Spleen (tissue), 11 donors: Measurements from ENCODE around the gene JADE2. TPM values are rescaled to one million over a fixed set of nuclear protein-coding genes. Genes with fewer than 3 reads are reported as not detected.
A peak's percentile ranks its signal among the peaks of the same experiment; 100 is the strongest.

ENCODE experiments used
- DNase-seq: peaks from one replicate; pipeline ENCODE4 v3.0.0-alpha.2; 2020
- H3K27ac ChIP-seq, 8 donors: fragments of 200-600 bp; sonication (generic) in 7 of 8; 1 replicate in 4 of 8; 2 replicates in 4 of 8; pipeline versions ENCODE4 v1.5.0 to v1.8.0; 2016 to 2021; ENCODE audit warnings: inconsistent platforms in 4 of 8, mild to moderate bottlenecking in 4 of 8, moderate library complexity in 1 of 8
- H3K27me3 ChIP-seq, 7 donors: fragments of 200-600 bp; sonication (generic) in 6 of 7; replicated peaks in 1 of 7; 1 replicate in 4 of 7; 2 replicates in 3 of 7; pipeline versions ENCODE4 v1.5.0 to v1.8.0; 2016 to 2021; ENCODE audit warnings: inconsistent platforms in 3 of 7, mild to moderate bottlenecking in 1 of 7
- H3K36me3 ChIP-seq, 6 donors: fragments of 200-600 bp; sonication (generic) in 5 of 6; 1 replicate in 4 of 6; 2 replicates in 2 of 6; pipeline versions ENCODE4 v1.5.0 to v1.8.0; 2016 to 2021; ENCODE audit warnings: inconsistent platforms in 2 of 6
- H3K4me1 ChIP-seq, 6 donors: fragments of 200-600 bp; sonication (generic) in 5 of 6; 1 replicate in 3 of 6; 2 replicates in 3 of 6; pipeline versions ENCODE4 v1.5.0 to v1.8.0; 2016 to 2021; ENCODE audit warnings: inconsistent platforms in 3 of 6
- H3K4me3 ChIP-seq, 8 donors: fragments of 200-600 bp; sonication (generic) in 7 of 8; 1 replicate in 4 of 8; 2 replicates in 4 of 8; pipeline versions ENCODE4 v1.5.0 to v1.8.0; 2016 to 2021; ENCODE audit warnings: inconsistent platforms in 4 of 8, mild to moderate bottlenecking in 4 of 8, moderate library complexity in 2 of 8
- H3K9me3 ChIP-seq, 8 donors: fragments of 200-600 bp; sonication (generic) in 7 of 8; 1 replicate in 4 of 8; 2 replicates in 4 of 8; pipeline versions ENCODE4 v1.5.0 to v1.8.0; 2016 to 2021; ENCODE audit warnings: inconsistent platforms in 4 of 8
- CTCF ChIP-seq, 11 experiments: fragments of 200-600 bp in 7 of 11; fragments of 450-650 bp in 4 of 11; sonication (generic) in 4 of 11; IDR thresholded peaks in 8 of 11; conservative IDR thresholded peaks in 3 of 11; 1 replicate in 7 of 11; 2 replicates in 4 of 11; pipeline versions ENCODE4 v1.4.0 to v1.8.0; 2016 to 2021; ENCODE audit warnings: antibody characterized with exemption in 11 of 11, inconsistent platforms in 4 of 11, mild to moderate bottlenecking in 1 of 11
- POLR2A ChIP-seq, 3 donors: fragments of 450-650 bp; IDR thresholded peaks; one replicate each; pipeline ENCODE4 v1.5.1; 2017; ENCODE audit warnings: antibody characterized with exemption in 3 of 3, mild to moderate bottlenecking in 1 of 3
- POLR2AphosphoS5 ChIP-seq, 3 donors: sonication (generic); formaldehyde crosslinking; IDR thresholded peaks; one replicate each; pipeline ENCODE4 v1.5.1; 2017; ENCODE audit warnings: antibody characterized with exemption in 3 of 3
- WGBS, 5 donors: extraction: QIAGEN DNeasy Blood & Tissue Kit in 3 of 5; methylation state at CpG; one replicate each; pipeline versions ENCODE4 v1.1.5 to v1.1.7; 2013 to 2018; 5-methylcytosine and 5-hydroxymethylcytosine counted together
- intact Hi-C: fragments of 100-400 bp; cut with DNase I; formaldehyde crosslinking; loops from one replicate; pipeline ENCODE4 v1.15.0; 2023; ENCODE audit warnings: low total_unique reads
- polyA plus RNA-seq, 3 donors: library from polyadenylated mRNA; stranded (reverse); fragments of 200-250 nt; gene quantifications; one replicate each; pipeline ENCODE4 v1.2.1, GENCODE V29; 2013
- total RNA-seq, 7 donors: library from RNA; depleted of rRNA in 3 of 7; stranded (reverse); fragments of >200 nt in 3 of 7; fragmentation: NEBNext Ultra II Directional in 4 of 7; extraction: Animal tissue kit (Norgen Biotek cat#: 25700) in 4 of 7; gene quantifications; one replicate each; pipeline versions ENCODE4 v1.1.0 to v1.2.1, GENCODE V29; 2016 to 2021
- donor health status: healthy with polysubstance abuse.
- donor health status: DM: no; HTN: no; CAD: no; lungs with moderate emphysema.
- donor health status: DM: no; HTN: no; CAD: no.
- donor health status: Bipolar disorder and iron deficiency.
- donor health status: healthy.
- donor health status: DM: no; HTN: no; CAD: no.
- donor health status: DM: yes; HTN: yes; CAD: no.

Gene JADE2
- total and polyA plus RNA-seq, 10 donors: 12.3 to 131 (median 94.3) TPM

DNA sequence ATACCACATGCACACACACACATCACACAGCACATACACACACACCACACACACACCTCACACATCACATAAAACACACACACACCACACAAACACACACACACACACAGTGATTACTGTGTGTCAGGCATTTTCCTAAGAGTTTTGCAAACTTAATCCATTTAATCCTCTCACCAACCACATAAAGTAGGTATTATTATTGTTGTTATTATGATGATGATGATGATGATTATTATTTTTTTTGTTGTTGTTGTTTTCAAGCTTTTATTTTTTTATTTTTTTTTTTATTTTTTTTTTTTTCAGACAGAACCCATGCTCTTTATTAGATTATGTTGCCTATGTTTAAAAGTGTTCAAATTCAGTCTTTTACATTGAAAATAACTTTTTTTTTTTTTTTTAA, 31.5 kb downstream of the JADE2 start:
- TF ChIP-seq CTCF (IDR thresholded peaks at IDR 0.05 in 8 of 11, conservative IDR thresholded peaks at IDR 0.05 in 3 of 11) (no peak), POLR2A (IDR thresholded peaks at IDR 0.05) (no peak), POLR2AphosphoS5 (IDR thresholded peaks at IDR 0.05) (no peak)
- no peaks in the 10 kb centered on the region for H3K27me3 ChIP-seq
- intact Hi-C loops: no loop called here
- no peaks in the 10 kb centered on the region for H3K9me3 ChIP-seq
- H3K27ac ChIP-seq: peak overlapping the region in 1 of 8 donors; percentile 92
- peaks cover 3 to 79% (median 36%) of the 10 kb centered on the region in 6 donors for H3K36me3 ChIP-seq
- peaks cover 24 to 84% (median 55%) of the 10 kb centered on the region in 6 donors for H3K4me1 ChIP-seq
- H3K4me3 ChIP-seq: no peak overlapping the region
- no peak for DNase-seq

DNA sequence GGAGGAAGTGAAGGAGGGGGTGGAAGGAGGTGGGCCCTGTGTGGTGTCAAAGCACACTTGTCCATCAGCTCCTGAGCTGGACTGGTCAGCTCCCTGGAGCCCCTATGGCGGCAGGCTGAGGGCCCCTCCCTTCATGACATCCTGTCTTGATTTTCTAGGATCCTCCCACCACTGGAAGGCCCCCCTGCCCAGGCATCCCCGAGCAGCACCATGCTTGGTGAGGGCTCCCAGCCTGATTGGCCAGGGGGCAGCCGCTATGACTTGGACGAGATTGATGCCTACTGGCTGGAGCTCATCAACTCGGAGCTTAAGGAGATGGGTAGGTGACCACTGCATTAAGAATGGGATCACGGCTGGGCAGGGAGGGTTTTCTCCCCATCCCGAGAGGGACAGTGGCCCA, 34.2 kb downstream of the JADE2 start:
- no peak for DNase-seq
- TF ChIP-seq POLR2AphosphoS5 (IDR thresholded peaks at IDR 0.05): peak in 1 of 3 donors; percentile 12
- no peak for TF ChIP-seq CTCF (IDR thresholded peaks at IDR 0.05 in 8 of 11, conservative IDR thresholded peaks at IDR 0.05 in 3 of 11)
- Histone ChIP-seq H3K27me3 (no peaks in the 10 kb centered on the region), H3K4me3 (no peak overlapping the region), H3K36me3 (peaks cover 0 to 79% (median 55%) of the 10 kb centered on the region in 6 donors), H3K27ac (peak overlapping the region in 1 of 8 donors; percentile 38), H3K9me3 (no peaks in the 10 kb centered on the region), H3K4me1 (peaks cover 14 to 65% (median 41%) of the 10 kb centered on the region in 6 donors)
- 90 to 94% (median 91%) methylated on average over 6 to 7 of the region's 7 CpGs for WGBS, 5 donors
- intact Hi-C loops: no loop called here

DNA sequence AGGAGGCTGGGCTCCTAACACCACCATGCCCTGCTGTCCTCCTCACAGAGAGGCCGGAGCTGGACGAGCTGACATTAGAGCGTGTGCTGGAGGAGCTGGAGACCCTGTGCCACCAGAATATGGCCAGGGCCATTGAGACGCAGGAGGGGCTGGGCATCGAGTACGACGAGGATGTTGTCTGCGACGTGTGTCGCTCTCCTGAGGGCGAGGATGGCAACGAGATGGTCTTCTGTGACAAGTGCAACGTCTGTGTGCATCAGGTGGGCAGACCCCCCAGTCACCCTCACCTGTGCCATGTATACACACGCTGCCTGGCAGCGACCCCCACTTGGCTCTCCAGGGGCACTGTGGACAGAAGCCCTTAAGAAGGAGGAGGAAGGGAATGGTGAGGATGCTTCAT, 35.2 kb downstream of the JADE2 start:
- peaks cover 0 to 79% (median 66%) of the 10 kb centered on the region in 6 donors for H3K36me3 ChIP-seq
- WGBS, 5 donors: 93 to 98% (median 96%) methylated on average over 15 of the region's 15 CpGs
- peaks cover 4 to 55% (median 30%) of the 10 kb centered on the region in 6 donors for H3K4me1 ChIP-seq
- no peaks in the 10 kb centered on the region for H3K27me3 ChIP-seq
- peak in 2 of 3 donors; percentile 41 to 64 for TF ChIP-seq POLR2AphosphoS5 (IDR thresholded peaks at IDR 0.05)
- no peak for TF ChIP-seq CTCF (IDR thresholded peaks at IDR 0.05 in 8 of 11, conservative IDR thresholded peaks at IDR 0.05 in 3 of 11)
- intact Hi-C loops: no loop called here
- no peak for DNase-seq
- H3K9me3 ChIP-seq: no peaks in the 10 kb centered on the region
- H3K27ac ChIP-seq: no peak overlapping the region
- H3K4me3 ChIP-seq: no peak overlapping the region

GRCh38 chr5:134561871-134562296, 36.4 kb downstream of the JADE2 start:
- Histone ChIP-seq H3K27ac (peak overlapping the region in 2 of 8 donors; percentile 50 to 51), H3K4me3 (no peak overlapping the region), H3K36me3 (peaks cover 9 to 86% (median 78%) of the 10 kb centered on the region in 6 donors), H3K9me3 (no peaks in the 10 kb centered on the region), H3K4me1 (peaks cover 0 to 51% (median 30%) of the 10 kb centered on the region in 6 donors), H3K27me3 (no peaks in the 10 kb centered on the region)
- DNase-seq: no peak
- 65 to 76% (median 73%) methylated on average over 9 of the region's 9 CpGs for WGBS, 5 donors
- intact Hi-C loops: no loop called here
- TF ChIP-seq POLR2AphosphoS5 (IDR thresholded peaks at IDR 0.05) (peak; percentile 74 to 81 (median 81)), CTCF (IDR thresholded peaks at IDR 0.05 in 8 of 11, conservative IDR thresholded peaks at IDR 0.05 in 3 of 11) (peak in 7 of 11 experiments; percentile 31 to 56 (median 43)), POLR2A (IDR thresholded peaks at IDR 0.05) (no peak)
